GM23248 (cell line): ENCODE results near the gene PPY. TPM values are rescaled to one million over a fixed set of nuclear protein-coding genes. Genes with fewer than 3 reads are reported as not detected.

ENCODE experiments used
- DNase-seq: peaks from one replicate; pipeline ENCODE4 v3.0.0-alpha.2; 2015
- H2AFZ ChIP-seq: fragments of 200-600 bp; sonication (generic); 2 replicates; pipeline ENCODE4 v1.6.1; 2016; ENCODE audit warnings: antibody characterized with exemption
- H3F3A ChIP-seq: fragments of 200-600 bp; sonication (generic); 2 replicates; pipeline ENCODE4 v1.6.1; 2016; ENCODE audit warnings: mild to moderate bottlenecking, antibody characterized with exemption, mixed run types; ENCODE audit not compliant: insufficient read depth
- H3K27ac ChIP-seq: fragments of 200-600 bp; sonication (generic); 2 replicates; pipeline ENCODE4 v1.5.1; 2016; ENCODE audit warnings: mild to moderate bottlenecking
- H3K27me3 ChIP-seq: fragments of 200-600 bp; sonication (generic); replicated peaks from 2 replicates; pipeline ENCODE4 v1.6.1; 2016; ENCODE audit warnings: mild to moderate bottlenecking; ENCODE audit not compliant: insufficient read depth
- H3K36me3 ChIP-seq: fragments of 200-600 bp; sonication (generic); 2 replicates; pipeline ENCODE4 v1.6.1; 2016; ENCODE audit warnings: low read depth, mild to moderate bottlenecking
- H3K4me1 ChIP-seq: fragments of 200-600 bp; sonication (generic); 2 replicates; pipeline ENCODE4 v1.6.1; 2016; ENCODE audit warnings: mild to moderate bottlenecking; ENCODE audit not compliant: insufficient read depth
- H3K4me2 ChIP-seq: fragments of 200-600 bp; sonication (generic); one replicate; pipeline ENCODE4 v1.6.1; 2016; ENCODE audit warnings: mild to moderate bottlenecking; ENCODE audit not compliant: unreplicated experiment
- H3K4me3 ChIP-seq: fragments of 200-600 bp; sonication (generic); 2 replicates; pipeline ENCODE4 v1.5.1; 2016; ENCODE audit warnings: mild to moderate bottlenecking
- H3K79me2 ChIP-seq: fragments of 200-600 bp; sonication (generic); 2 replicates; pipeline ENCODE4 v1.6.1; 2016; ENCODE audit warnings: mild to moderate bottlenecking; ENCODE audit not compliant: insufficient read depth
- H3K9ac ChIP-seq: fragments of 200-600 bp; sonication (generic); 2 replicates; pipeline ENCODE4 v1.6.1; 2016; ENCODE audit warnings: mild to moderate bottlenecking
- H3K9me2 ChIP-seq: fragments of 200-600 bp; sonication (generic); 2 replicates; pipeline ENCODE4 v1.6.1; 2016; ENCODE audit warnings: mixed run types, mild to moderate bottlenecking, moderate library complexity; ENCODE audit not compliant: insufficient read depth
- H3K9me3 ChIP-seq: fragments of 200-600 bp; sonication (generic); one replicate; pipeline ENCODE4 v1.6.1; 2017; ENCODE audit warnings: low read depth
- H4K20me1 ChIP-seq: fragments of 200-600 bp; sonication (generic); 2 replicates; pipeline ENCODE4 v1.6.0; 2016; ENCODE audit not compliant: insufficient read depth
- EZH2 ChIP-seq: fragments of 200-600 bp; sonication (generic); IDR thresholded peaks from 2 replicates; pipeline ENCODE4 v1.6.1; 2018; ENCODE audit warnings: antibody characterized with exemption, mild to moderate bottlenecking; ENCODE audit not compliant: insufficient read depth, poor library complexity, severe bottlenecking
- EZH2phosphoT487 ChIP-seq: fragments of 200-600 bp; sonication (generic); IDR thresholded peaks from 2 replicates; pipeline ENCODE4 v1.6.1; 2018; ENCODE audit warnings: antibody characterized with exemption, moderate library complexity, mild to moderate bottlenecking, low read depth; ENCODE audit not compliant: insufficient read depth
- WGBS, 2 experiments: methylation state at CpG; one replicate each; pipeline ENCODE4 v1.1.6; 2015 to 2017; ENCODE audit warnings: low lambda C conversion rate in 2 of 2, low coverage in 1 of 2; ENCODE audit errors: missing lambda C conversion rate in 2 of 2; 5-methylcytosine and 5-hydroxymethylcytosine counted together
- in situ Hi-C: fragments of 300-500 bp; cut with MboI; formaldehyde crosslinking; loops from 2 replicates; pipeline ENCODE4 v1.15.0; 2020
- polyA plus RNA-seq: library from polyadenylated mRNA; unstranded; fragments of >200 nt; fragmentation: Nextera tagmentation; extraction: Ambion mirVana; gene quantifications from 2 replicates; pipeline ENCODE4 v1.2.1, GENCODE V29; 2016
- total RNA-seq: library from RNA; depleted of rRNA; stranded (reverse); fragments of >200 nt; shearing (Covaris generic); gene quantifications from 2 replicates; pipeline ENCODE4 v1.2.3, GENCODE V29; 2014

PPY gene
- total and polyA plus RNA-seq, 2 experiments from 2014 or later = not detected

DNA sequence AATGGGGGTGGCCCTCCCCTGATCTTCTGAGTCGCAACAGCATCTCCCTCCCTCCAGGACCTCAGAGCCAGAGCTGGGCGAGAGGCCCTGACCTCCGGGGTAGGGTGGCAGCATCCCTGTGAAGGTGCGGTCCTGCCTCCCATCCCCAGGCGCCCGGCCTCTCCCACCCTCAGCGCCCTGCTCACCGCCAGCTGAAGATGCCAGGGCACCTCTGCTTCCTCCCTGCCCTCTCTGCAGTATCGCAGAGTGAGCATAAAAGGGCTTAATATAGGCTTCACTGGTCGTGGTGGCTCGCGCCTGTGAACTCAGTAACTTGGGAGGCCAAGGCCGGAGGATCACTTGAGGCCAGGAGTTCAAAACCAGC, 24.3 kb downstream of the PPY start:
- Histone ChIP-seq H3K27me3 (no peaks in the 10 kb centered on the region), H3K4me2 (no peak overlapping the region), H3K9me2 (no peaks in the 10 kb centered on the region), H3K79me2 (no peaks in the 10 kb centered on the region), H2AFZ (no peak overlapping the region), H3K4me1 (no peaks in the 10 kb centered on the region), H3F3A (no peaks in the 10 kb centered on the region), H3K9me3 (no peaks in the 10 kb centered on the region), H4K20me1 (no peaks in the 10 kb centered on the region), H3K9ac (no peak overlapping the region), H3K27ac (no peak overlapping the region), H3K4me3 (no peak overlapping the region), H3K36me3 (no peaks in the 10 kb centered on the region)
- no peak for DNase-seq
- in situ Hi-C loops = no loop called here
- WGBS, 2 experiments = 68 to 70% methylated on average over 13 of the region's 13 CpGs
- TF ChIP-seq EZH2phosphoT487 (no peak), EZH2 (no peak)

GRCh38 chr17:43917348-43918025, 24.8 kb downstream of the PPY start:
- H3K4me1 ChIP-seq = no peaks in the 10 kb centered on the region
- no peaks in the 10 kb centered on the region for H3K36me3 ChIP-seq
- WGBS, 2 experiments = 52 to 55% methylated on average over 40 to 43 of the region's 43 CpGs
- H3K27ac ChIP-seq = no peak overlapping the region
- H3K9ac ChIP-seq = no peak overlapping the region
- in situ Hi-C loops = no loop called here
- H3K4me3 ChIP-seq = no peak overlapping the region
- no peak overlapping the region for H3K4me2 ChIP-seq
- no peak for TF ChIP-seq EZH2
- no peak for TF ChIP-seq EZH2phosphoT487
- no peak overlapping the region for H2AFZ ChIP-seq
- H3K9me2 ChIP-seq = no peaks in the 10 kb centered on the region
- H3K79me2 ChIP-seq = no peaks in the 10 kb centered on the region
- peak; percentile 17 for DNase-seq
- H4K20me1 ChIP-seq = no peaks in the 10 kb centered on the region
- no peaks in the 10 kb centered on the region for H3K9me3 ChIP-seq
- no peaks in the 10 kb centered on the region for H3K27me3 ChIP-seq
- H3F3A ChIP-seq = no peaks in the 10 kb centered on the region

GRCh38 chr17:43917016-43917347, 25.3 kb downstream of the PPY start:
- H3K36me3 ChIP-seq = no peaks in the 10 kb centered on the region
- no peaks in the 10 kb centered on the region for H3K4me1 ChIP-seq
- 56 to 57% methylated on average over 8 of the region's 8 CpGs for WGBS, 2 experiments
- DNase-seq = no peak
- in situ Hi-C loops = no loop called here
- TF ChIP-seq EZH2phosphoT487 (no peak), EZH2 (no peak)
- H3K4me2 ChIP-seq = no peak overlapping the region
- no peak overlapping the region for H3K27ac ChIP-seq
- H3K9me2 ChIP-seq = no peaks in the 10 kb centered on the region
- H2AFZ ChIP-seq = no peak overlapping the region
- no peaks in the 10 kb centered on the region for H3F3A ChIP-seq
- no peaks in the 10 kb centered on the region for H3K27me3 ChIP-seq
- H3K4me3 ChIP-seq = no peak overlapping the region
- H4K20me1 ChIP-seq = no peaks in the 10 kb centered on the region
- no peak overlapping the region for H3K9ac ChIP-seq
- H3K9me3 ChIP-seq = no peaks in the 10 kb centered on the region
- no peaks in the 10 kb centered on the region for H3K79me2 ChIP-seq

- H3K27me3 ChIP-seq = no peaks in the 10 kb centered on the region
- in situ Hi-C loops = no loop called here
- H3K4me2 ChIP-seq = no peak overlapping the region
- DNase-seq = no peak
- no peaks in the 10 kb centered on the region for H3K9me3 ChIP-seq
- H3K36me3 ChIP-seq = no peaks in the 10 kb centered on the region
- WGBS, 2 experiments = 68 to 76% methylated on average over 4 of the region's 4 CpGs
- H3K79me2 ChIP-seq = no peaks in the 10 kb centered on the region
- no peak overlapping the region for H3K9ac ChIP-seq
- H3K4me3 ChIP-seq = no peak overlapping the region
- H3K9me2 ChIP-seq = no peaks in the 10 kb centered on the region
- H3K27ac ChIP-seq = no peak overlapping the region
- TF ChIP-seq EZH2phosphoT487 = no peak
- no peak for TF ChIP-seq EZH2
- no peaks in the 10 kb centered on the region for H3K4me1 ChIP-seq
- H4K20me1 ChIP-seq = no peaks in the 10 kb centered on the region
- no peak overlapping the region for H2AFZ ChIP-seq
- no peaks in the 10 kb centered on the region for H3F3A ChIP-seq
Measured at GRCh38 chr17:43916385-43916784, 25.9 kb downstream of the PPY start.

GRCh38 chr17:43915559-43915958, 26.7 kb downstream of the PPY start:
- in situ Hi-C loops = no loop called here
- no peaks in the 10 kb centered on the region for H3F3A ChIP-seq
- TF ChIP-seq EZH2 = no peak
- no peak for TF ChIP-seq EZH2phosphoT487
- DNase-seq = peak; percentile 76
- no peaks in the 10 kb centered on the region for H3K36me3 ChIP-seq
- H3K4me2 ChIP-seq = no peak overlapping the region
- H4K20me1 ChIP-seq = no peaks in the 10 kb centered on the region
- H3K9ac ChIP-seq = no peak overlapping the region
- 24 to 30% methylated on average over 3 of the region's 3 CpGs for WGBS, 2 experiments
- H2AFZ ChIP-seq = no peak overlapping the region
- H3K4me3 ChIP-seq = no peak overlapping the region
- H3K4me1 ChIP-seq = no peaks in the 10 kb centered on the region
- no peaks in the 10 kb centered on the region for H3K79me2 ChIP-seq
- H3K9me3 ChIP-seq = no peaks in the 10 kb centered on the region
- H3K27me3 ChIP-seq = no peaks in the 10 kb centered on the region
- no peaks in the 10 kb centered on the region for H3K9me2 ChIP-seq
- no peak overlapping the region for H3K27ac ChIP-seq
